IMR-90 (cell line): ENCODE data around the gene COLGALT1. TPM values are rescaled to one million over a fixed set of nuclear protein-coding genes. Genes with fewer than 3 reads are reported as not detected.

Experiments used
- ATAC-seq: fragments of 200-7000 bp; cut with Tn5 transposase; 2 replicates; pipeline ENCODE4 v1.9.1; 2020; ENCODE audit warnings: low read depth, mild to moderate bottlenecking, moderate library complexity
- BruUV-seq: library from RNA; stranded (reverse); fragments of 400-500 nt; replicated peaks from 2 replicates; lab custom pipeline; 2021; lab: Mats Ljungman, UMichigan
- CTCF ChIA-PET: fragments of 300-600 bp; formaldehyde crosslinking; extraction: SDS; loops from one replicate; lab custom pipeline; 2021; ENCODE audit warnings: antibody characterized with exemption; lab: Yijun Ruan, JAX
- POLR2A ChIA-PET: fragments of 300-600 bp; sonication (Branson Sonifier 250); formaldehyde crosslinking; loops from one replicate; lab custom pipeline; 2022; ENCODE audit warnings: antibody characterized with exemption; ENCODE audit not compliant: unreplicated experiment; lab: Charles Lee
- DNase-seq: peaks from one replicate; pipeline ENCODE4 v3.0.0; 2013
- H2AFZ ChIP-seq: replicated peaks from 2 replicates; pipeline ENCODE3; 2013; ENCODE audit warnings: low read length, mild to moderate bottlenecking; ENCODE audit not compliant: poor library complexity
- H2AK5ac ChIP-seq: 2 replicates; pipeline ENCODE4 v1.6.1; 2013; ENCODE audit warnings: low read depth, low read length, inconsistent platforms
- H2AK9ac ChIP-seq: replicated peaks from 2 replicates; pipeline ENCODE3; 2013; ENCODE audit warnings: mild to moderate bottlenecking, low read depth, low read length, moderate library complexity; ENCODE audit not compliant: poor library complexity
- H2BK120ac ChIP-seq: 2 replicates; pipeline ENCODE4 v1.6.1; 2013; ENCODE audit warnings: low read depth, low read length, inconsistent platforms
- H2BK15ac ChIP-seq: 3 replicates; pipeline ENCODE4 v1.6.1; 2013; ENCODE audit warnings: low read depth, low read length, inconsistent platforms
- H2BK20ac ChIP-seq: 2 replicates; pipeline ENCODE4 v1.6.1; 2013; ENCODE audit warnings: low read depth, mild to moderate bottlenecking, inconsistent platforms, low read length, moderate library complexity
- H2BK5ac ChIP-seq: 2 replicates; pipeline ENCODE4 v1.6.1; 2013; ENCODE audit warnings: mild to moderate bottlenecking, low read depth, low read length, inconsistent platforms; ENCODE audit not compliant: poor library complexity, severe bottlenecking
- H3K14ac ChIP-seq: replicated peaks from 2 replicates; pipeline ENCODE4 v1.6.1; 2013; ENCODE audit warnings: low read depth, low read length, inconsistent platforms
- H3K18ac ChIP-seq: 2 replicates; pipeline ENCODE4 v1.6.1; 2013; ENCODE audit warnings: low read depth, low read length, control low read depth
- H3K23ac ChIP-seq: 2 replicates; pipeline ENCODE4 v1.6.1; 2013; ENCODE audit warnings: low read depth, low read length, inconsistent platforms
- H3K27ac ChIP-seq: 2 replicates; pipeline ENCODE4 v1.5.1; 2013; ENCODE audit warnings: mild to moderate bottlenecking, control low read depth, low read length; ENCODE audit not compliant: insufficient read depth
- H3K27me3 ChIP-seq: 2 replicates; pipeline ENCODE4 v1.6.1; 2013; ENCODE audit warnings: low read length; ENCODE audit not compliant: control insufficient read depth, insufficient read depth
- H3K36me3 ChIP-seq: 2 replicates; pipeline ENCODE4 v1.6.1; 2013; ENCODE audit warnings: low read length, mixed read lengths; ENCODE audit not compliant: control insufficient read depth, insufficient read depth
- H3K4ac ChIP-seq: 2 replicates; pipeline ENCODE4 v1.6.1; 2013; ENCODE audit warnings: low read depth, low read length, inconsistent platforms
- H3K4me1 ChIP-seq: 2 replicates; pipeline ENCODE4 v1.6.1; 2013; ENCODE audit warnings: low read length, mixed read lengths; ENCODE audit not compliant: control insufficient read depth, insufficient read depth
- H3K4me2 ChIP-seq: 2 replicates; pipeline ENCODE4 v1.6.1; 2013; ENCODE audit warnings: low read depth, mild to moderate bottlenecking, control low read depth, low read length, moderate library complexity
- H3K4me3 ChIP-seq: 2 replicates; pipeline ENCODE4 v1.5.1; 2013; ENCODE audit warnings: low read depth, mild to moderate bottlenecking, control low read depth, low read length, moderate library complexity; ENCODE audit not compliant: insufficient read depth
- H3K56ac ChIP-seq: 2 replicates; pipeline ENCODE4 v1.6.1; 2013; ENCODE audit warnings: low read length, inconsistent platforms; ENCODE audit not compliant: insufficient read depth; ENCODE audit errors: extremely low read depth
- H3K79me1 ChIP-seq, 2 experiments: 2 replicates each; pipeline ENCODE4 v1.6.1; 2013; ENCODE audit warnings: low read length in 2 of 2, inconsistent platforms in 1 of 2, low read depth in 1 of 2
- H3K9ac ChIP-seq: 2 replicates; pipeline ENCODE4 v1.6.1; 2013; ENCODE audit warnings: low read depth, low read length, control low read depth
- H3K9me1 ChIP-seq: 2 replicates; pipeline ENCODE4 v1.6.1; 2013; ENCODE audit warnings: low read length, inconsistent platforms; ENCODE audit not compliant: insufficient read depth
- H3K9me3 ChIP-seq: 2 replicates; pipeline ENCODE4 v1.6.1; 2013; ENCODE audit warnings: low read length; ENCODE audit not compliant: control insufficient read depth, insufficient read depth
- H4K20me1 ChIP-seq: 2 replicates; pipeline ENCODE4 v1.6.1; 2013; ENCODE audit warnings: low read length, inconsistent platforms; ENCODE audit not compliant: insufficient read depth
- H4K5ac ChIP-seq: 2 replicates; pipeline ENCODE4 v1.6.1; 2013; ENCODE audit warnings: mild to moderate bottlenecking, low read depth, low read length, control low read depth
- H4K8ac ChIP-seq, 2 experiments: 2 replicates each; pipeline ENCODE4 v1.6.1; 2013; ENCODE audit warnings: low read depth in 2 of 2, low read length in 2 of 2, control low read depth in 1 of 2, inconsistent platforms in 1 of 2
- H4K91ac ChIP-seq: 2 replicates; pipeline ENCODE4 v1.6.1; 2013; ENCODE audit warnings: low read depth, low read length, inconsistent platforms; ENCODE audit not compliant: insufficient read depth
- CHD1 ChIP-seq: IDR thresholded peaks from 2 replicates; pipeline ENCODE4 v1.6.1; 2012; ENCODE audit warnings: low read depth, low read length, improper control_type of control experiment
- CTCF ChIP-seq: conservative IDR thresholded peaks from 2 replicates; pipeline ENCODE4 v1.5.1; 2012; ENCODE audit warnings: mild to moderate bottlenecking, low read depth, low read length, improper control_type of control experiment
- RFX5 ChIP-seq: IDR thresholded peaks from 2 replicates; pipeline ENCODE4 v1.8.0; 2012; ENCODE audit warnings: low read depth, mild to moderate bottlenecking, low read length, moderate library complexity
- WGBS, 2 experiments: methylation state at CpG; one replicate each; pipeline versions ENCODE4 v1.1.5 to v1.1.7; 2013; ENCODE audit warnings: missing lambda C conversion rate in 2 of 2; ENCODE audit not compliant: insufficient read length in 1 of 2; ENCODE audit errors: extremely low coverage in 2 of 2; 5-methylcytosine and 5-hydroxymethylcytosine counted together
- dilution Hi-C: fragments of 300-500 bp; cut with HindIII; formaldehyde crosslinking; loops from one replicate; pipeline ENCODE4 v1.14.3; 2018; ENCODE audit warnings: low sequenced_read_pairs; ENCODE audit not compliant: unreplicated experiment
- in situ Hi-C: fragments of 300-500 bp; cut with MboI; formaldehyde crosslinking; loops from 3 replicates; pipeline ENCODE4 v1.14.3; 2019; ENCODE audit warnings: low sequenced_read_pairs, inconsistent platforms, mixed read lengths
- intact Hi-C: fragments of 100-400 bp; cut with micrococcal nuclease; formaldehyde crosslinking; loops from 2 replicates; pipeline ENCODE4 v1.10.0; 2022
- polyA plus RNA-seq, 3 experiments: library from polyadenylated mRNA; depleted of rRNA; stranded (reverse); fragments of >200 nt; gene quantifications; 2 replicates each; pipeline ENCODE4 v1.2.3, GENCODE V29; 2012; ENCODE audit warnings: low replicate concordance in 1 of 3
- total RNA-seq: library from RNA; depleted of rRNA; stranded (reverse); fragments of >200 nt; gene quantifications from 2 replicates; pipeline ENCODE4 v1.2.3, GENCODE V29; 2012

Gene COLGALT1
- total and polyA plus RNA-seq, 2 of the 4 experiments (the other 2 are of a cell fraction): 77.1 to 117 TPM

GRCh38 chr19:17614476-17614875, 59.0 kb downstream of the COLGALT1 start:
- Histone ChIP-seq H3K14ac (no peak overlapping the region), H3K4me2 (no peak overlapping the region), H2BK5ac (no peak overlapping the region), H4K5ac (no peak overlapping the region), H3K9ac (no peak overlapping the region), H3K36me3 (no peaks in the 10 kb centered on the region), H3K56ac (no peak overlapping the region), H3K4ac (no peak overlapping the region), H3K9me1 (no peaks in the 10 kb centered on the region; the same call in 1 of the 2 replicates), H3K23ac (no peak overlapping the region), H2AK9ac (no peak overlapping the region), H2BK120ac (no peak overlapping the region), H2AK5ac (no peak overlapping the region), H2BK20ac (no peak overlapping the region), H3K4me3 (no peak overlapping the region), H3K9me3 (no peaks in the 10 kb centered on the region), H4K8ac (no peak overlapping the region), H3K27me3 (peaks cover 6% of the 10 kb centered on the region), H4K20me1 (no peaks in the 10 kb centered on the region), H3K4me1 (no peaks in the 10 kb centered on the region), H3K27ac (no peak overlapping the region), H2AFZ (no peak overlapping the region), H3K18ac (no peak overlapping the region), H3K79me1 (no peaks in the 10 kb centered on the region), H4K91ac (no peak overlapping the region), H2BK15ac (no peak overlapping the region)
- in situ Hi-C loops (no loop called here), dilution Hi-C loops (no loop called here), intact Hi-C loops (no loop called here)
- BruUV-seq: no TSS peak
- no peak for ATAC-seq
- ChIA-PET POLR2A (no interaction called here), CTCF (no interaction called here)
- WGBS, 2 experiments: no CpG with 5 or more reads among the region's 12 CpGs
- no peak for DNase-seq
- TF ChIP-seq RFX5 (no peak), CHD1 (no peak), CTCF (no peak)
